Loucy (cell line): ENCODE results near the gene IRS1.

Experiments
- CTCF ChIP-seq: fragments of 200-600 bp; sonication (generic); conservative IDR thresholded peaks from 2 replicates; pipeline ENCODE4 v1.5.1; 2014; ENCODE audit warnings: mild to moderate bottlenecking, antibody characterized with exemption, low read length
- EZH2phosphoT487 ChIP-seq: fragments of 200-600 bp; IDR thresholded peaks from 2 replicates; pipeline ENCODE4 v1.6.1; 2018; ENCODE audit warnings: antibody characterized with exemption, mild to moderate bottlenecking, moderate library complexity, borderline replicate concordance

GRCh38 chr2:226838722-226839121 is 39.1 kb upstream of the IRS1 start:
- TF ChIP-seq CTCF (no peak), EZH2phosphoT487 (no peak)
